HG03135 (cell line): ENCODE data around the gene KIN.
"Not testable (repeated sequence)": the region's sequence is repeated elsewhere in the genome, so short reads cannot be mapped to it uniquely, and the experiment has no call there.

Experiments used
- ATAC-seq: cut with Tn5 transposase; IDR thresholded peaks from one replicate; pipeline ENCODE4 v1.9.1; 2021; ENCODE audit warnings: mild to moderate bottlenecking, moderate library complexity; ENCODE audit not compliant: unreplicated experiment

Gene KIN, protein sequence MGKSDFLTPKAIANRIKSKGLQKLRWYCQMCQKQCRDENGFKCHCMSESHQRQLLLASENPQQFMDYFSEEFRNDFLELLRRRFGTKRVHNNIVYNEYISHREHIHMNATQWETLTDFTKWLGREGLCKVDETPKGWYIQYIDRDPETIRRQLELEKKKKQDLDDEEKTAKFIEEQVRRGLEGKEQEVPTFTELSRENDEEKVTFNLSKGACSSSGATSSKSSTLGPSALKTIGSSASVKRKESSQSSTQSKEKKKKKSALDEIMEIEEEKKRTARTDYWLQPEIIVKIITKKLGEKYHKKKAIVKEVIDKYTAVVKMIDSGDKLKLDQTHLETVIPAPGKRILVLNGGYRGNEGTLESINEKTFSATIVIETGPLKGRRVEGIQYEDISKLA

GRCh38 chr10:7787857-7788638, at the start of gene KIN, which contains the start of gene ATP5F1C:
Gene KIN, minus strand, starts transcription at chr10:7787993. Its CDS starts 60 bp downstream, at chr10:7787933.
Gene ATP5F1C, plus strand, starts transcription at chr10:7788177. Its CDS starts 31 bp downstream, at chr10:7788208.
- peak; percentile 94 for ATAC-seq

DNA sequence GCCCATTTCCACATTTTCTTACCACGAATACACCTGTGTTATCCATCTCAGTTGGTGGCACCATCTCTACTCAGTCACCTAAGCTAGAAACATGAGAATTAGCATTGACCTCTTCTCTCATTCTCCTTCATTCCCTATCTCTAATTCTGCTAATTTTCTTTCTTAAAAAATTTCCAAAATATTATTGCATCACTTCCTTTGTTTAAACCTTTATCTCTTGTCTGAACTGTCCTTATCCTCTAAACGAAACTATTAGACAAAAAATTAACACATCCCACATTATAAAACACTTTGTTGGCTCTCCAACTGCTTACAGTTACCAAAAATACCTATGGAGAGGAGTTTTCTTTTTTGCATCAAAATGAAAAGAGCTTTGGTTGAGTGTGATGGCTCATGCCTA, 48.8 kb upstream of the KIN start:
- ATAC-seq = no peak

- no peak for ATAC-seq
Observed at GRCh38 chr10:7834262-7834661, 46.5 kb upstream of the KIN start.

- ATAC-seq = no peak
Observed at GRCh38 chr10:7833210-7833609, 45.4 kb upstream of the KIN start.

GRCh38 chr10:7832060-7832459, 44.3 kb upstream of the KIN start:
- ATAC-seq = no peak

DNA sequence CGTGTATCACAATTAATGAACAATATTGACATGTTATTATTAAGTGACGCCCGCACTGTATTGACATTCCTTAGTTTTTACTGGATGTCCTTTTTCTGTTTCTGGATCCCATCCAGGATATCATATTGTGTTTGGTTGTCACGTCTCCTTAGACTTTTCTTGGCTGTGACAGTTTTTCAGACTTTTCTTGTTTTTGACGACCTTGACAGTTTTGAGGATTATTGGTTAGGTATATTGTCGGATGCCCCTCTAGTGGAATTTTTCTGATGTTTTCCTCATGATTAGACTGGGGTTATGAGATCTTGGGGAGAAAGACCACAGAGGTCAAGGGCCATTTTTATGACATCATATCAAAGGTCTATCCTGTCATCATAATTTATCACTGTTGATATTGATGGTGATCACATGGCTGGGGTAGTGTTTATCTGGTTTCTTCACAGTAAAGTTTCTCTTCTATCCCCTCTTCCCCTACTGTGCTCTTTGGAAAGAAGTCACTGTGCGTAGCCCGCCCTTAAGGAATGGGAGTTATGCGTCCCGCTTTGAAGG, 41.6 kb upstream of the KIN start:
- no peak for ATAC-seq

DNA sequence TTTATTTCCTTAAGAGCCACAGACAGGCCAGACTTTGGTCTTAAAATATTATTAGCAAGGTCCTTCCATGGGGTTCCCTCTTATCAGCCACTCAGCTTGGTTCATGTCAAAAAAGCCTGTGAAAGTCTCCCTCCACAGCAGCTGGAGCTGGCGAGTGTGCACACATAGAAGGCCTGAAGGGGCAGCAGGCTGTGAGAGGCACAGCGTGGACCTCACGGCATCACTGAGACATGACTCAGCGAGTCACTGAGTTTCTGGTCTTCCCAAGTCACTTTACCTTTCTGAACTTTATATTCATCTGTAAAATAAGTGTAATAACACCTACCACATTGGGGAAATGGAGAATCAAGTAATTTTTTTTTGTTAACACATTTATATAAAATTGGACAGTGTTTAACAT, 39.2 kb upstream of the KIN start:
- no peak for ATAC-seq

GRCh38 chr10:7824251-7824650, 36.5 kb upstream of the KIN start:
- ATAC-seq = no peak

GRCh38 chr10:7819121-7819460, 31.3 kb upstream of the KIN start:
- ATAC-seq = peak; percentile 43

GRCh38 chr10:7818295-7819120, 30.7 kb upstream of the KIN start, which contains the start of gene TAF3:
Gene TAF3, plus strand, starts transcription at chr10:7818505. Its CDS starts 205 bp downstream, at chr10:7818710.
- peak; percentile 89 for ATAC-seq

DNA sequence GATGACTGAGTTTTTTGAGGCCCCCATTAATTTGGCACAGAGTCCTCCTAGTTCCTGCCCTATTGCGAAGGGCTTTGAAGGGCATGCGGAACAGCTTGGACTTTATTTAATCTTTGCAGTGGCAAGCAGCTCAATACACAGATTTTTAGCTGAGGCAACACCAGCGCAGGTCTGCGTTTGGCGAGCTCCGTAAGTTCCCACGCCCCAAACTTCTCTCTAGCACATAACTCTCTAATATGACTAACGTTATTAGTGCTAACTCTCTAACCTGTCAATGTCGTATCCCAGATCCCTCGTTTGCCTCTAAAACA, 30.1 kb upstream of the KIN start:
- ATAC-seq = no peak

- no peak for ATAC-seq
Observed at GRCh38 chr10:7817576-7817975, 29.8 kb upstream of the KIN start.

DNA sequence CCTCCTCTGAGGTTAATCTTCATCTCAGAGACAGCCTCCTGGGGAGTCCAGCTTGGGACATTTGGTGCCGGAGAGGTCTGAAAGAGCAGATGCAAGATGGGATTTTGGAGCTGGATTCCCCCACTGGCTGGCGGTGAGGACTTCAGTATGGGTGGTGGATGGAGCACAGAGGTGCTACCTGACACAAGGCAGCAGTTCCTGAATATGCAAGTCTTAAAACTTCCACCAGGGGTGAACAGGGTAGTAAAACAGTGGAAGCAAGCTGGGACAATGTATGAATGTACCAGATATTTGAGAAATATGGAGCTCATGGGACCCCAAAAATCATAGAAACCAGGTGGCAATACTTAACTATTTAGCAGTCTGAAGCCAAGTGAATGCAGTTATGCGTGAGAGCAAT, 25.7 kb upstream of the KIN start:
- no peak for ATAC-seq

GRCh38 chr10:7811743-7812142, 23.9 kb upstream of the KIN start:
- ATAC-seq = not testable (repeated sequence)

DNA sequence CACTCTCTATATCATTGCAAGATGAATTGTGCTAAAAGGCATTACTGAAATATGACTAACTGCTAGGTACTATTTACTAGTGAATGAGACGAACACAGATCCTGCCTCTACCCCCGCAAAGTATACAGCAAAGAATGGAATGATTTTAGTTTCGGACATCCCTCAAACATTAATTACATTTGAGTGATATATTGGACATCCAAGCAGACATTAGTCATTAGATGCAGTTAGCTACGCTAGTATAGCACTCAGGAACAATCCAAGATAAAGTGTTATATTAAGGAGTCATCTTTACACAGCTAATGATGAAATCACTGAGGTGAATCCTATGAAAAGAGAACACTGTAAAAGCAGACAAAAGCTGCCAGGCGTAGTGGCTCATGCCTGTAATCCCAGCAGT, 23.2 kb upstream of the KIN start:
- ATAC-seq = no peak

DNA sequence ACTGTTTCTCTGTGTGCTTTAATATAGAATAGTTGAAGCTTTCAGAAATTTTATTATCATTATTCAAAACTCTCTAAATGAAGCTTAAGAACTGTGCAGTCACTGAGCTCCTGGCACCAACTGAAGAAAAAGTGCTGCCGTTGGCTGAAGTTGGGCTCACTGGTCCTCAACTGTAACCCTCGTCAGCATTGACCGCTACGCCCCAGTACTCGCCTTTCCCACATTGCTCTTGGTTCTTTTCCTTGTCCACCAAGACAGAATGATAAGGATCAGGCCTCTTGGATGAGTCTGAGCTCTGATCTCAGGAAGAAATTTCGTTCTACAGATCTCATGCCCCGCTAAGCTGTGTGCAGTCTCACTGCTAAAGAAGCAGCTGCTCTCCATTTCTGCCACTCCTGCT, 22.6 kb upstream of the KIN start:
- no peak for ATAC-seq

GRCh38 chr10:7808686-7809267, 21.0 kb upstream of the KIN start:
- no peak for ATAC-seq

DNA sequence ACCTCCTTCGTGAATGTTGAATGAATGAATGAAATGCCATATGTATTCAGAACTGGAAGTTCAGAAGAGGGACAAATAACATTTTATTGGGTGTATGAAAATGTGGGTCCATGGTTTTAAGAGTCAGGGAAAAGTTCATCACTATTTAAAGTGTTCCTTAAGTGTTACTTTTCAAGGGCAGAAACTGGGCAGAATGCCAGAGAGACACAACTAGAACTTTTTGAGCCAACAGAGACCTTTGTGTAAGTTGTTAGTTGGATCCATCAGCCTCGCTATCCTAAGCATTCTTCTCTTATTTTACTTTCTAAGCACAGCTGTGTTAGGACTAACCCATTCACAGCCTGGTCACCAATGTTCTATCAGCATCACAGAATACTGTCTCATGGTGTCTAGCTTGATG, 16.9 kb upstream of the KIN start:
- no peak for ATAC-seq

DNA sequence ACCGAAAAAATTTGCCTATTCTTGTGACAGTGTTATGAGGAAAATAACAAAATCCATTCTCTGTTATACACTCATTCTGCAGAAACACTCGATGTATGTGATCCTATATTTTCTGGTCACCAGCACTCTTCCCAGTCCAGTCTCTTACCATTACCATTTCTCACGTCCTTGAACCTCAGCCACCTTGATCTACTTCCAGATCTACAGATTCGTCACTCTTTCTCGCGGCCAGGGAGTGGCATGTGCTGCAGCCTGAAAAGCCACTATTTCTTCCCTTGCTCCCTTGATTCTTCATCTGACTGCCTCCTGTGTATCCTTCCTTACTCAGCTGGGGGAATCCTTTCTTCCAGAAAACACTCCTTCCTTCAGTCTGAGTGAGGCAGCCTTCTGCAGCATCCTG, 16.4 kb upstream of the KIN start:
- no peak for ATAC-seq

DNA sequence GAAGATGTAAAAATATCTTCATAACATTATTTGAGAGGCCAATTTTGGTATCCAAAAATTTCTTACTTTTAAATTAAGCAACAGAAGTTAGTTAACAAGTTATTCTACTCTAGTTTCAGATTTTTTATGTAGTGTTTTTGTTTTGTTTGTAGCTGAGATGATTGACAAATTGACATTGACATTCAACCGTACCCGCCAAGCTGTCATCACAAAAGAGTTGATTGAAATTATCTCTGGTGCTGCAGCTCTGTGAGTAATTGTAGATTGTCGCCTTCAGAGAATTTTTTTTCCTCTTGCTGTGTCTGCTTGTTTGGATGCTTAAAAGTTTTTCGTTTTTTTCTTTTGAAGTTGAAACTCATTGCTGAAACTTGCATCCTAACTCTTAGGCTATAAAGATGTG, 14.8 kb upstream of the KIN start:
- ATAC-seq = no peak

- ATAC-seq = no peak
Observed at GRCh38 chr10:7797582-7797981, 9.8 kb upstream of the KIN start.
